ENCODE measurements around the gene STK10. TPM values are rescaled to one million over a fixed set of nuclear protein-coding genes. Genes with fewer than 3 reads are reported as not detected.

The STK10 gene
- total RNA-seq, 1 experiment from 2014 or later, result 22.9 TPM

- Histone ChIP-seq H3K27ac (ENCODE audit: low read depth, low read length) (no peak overlapping the region), H3K4me2 (ENCODE audit: low read length) (no peak overlapping the region), H3K79me2 (ENCODE audit: insufficient read depth, low read length) (peaks cover 36% of the 10 kb centered on the region), H3K9ac (ENCODE audit: low read length) (no peak overlapping the region), H3K9me2 (ENCODE audit: insufficient read depth) (no peaks in the 10 kb centered on the region), H3K4me1 (ENCODE audit: control insufficient read depth in 1 of 2, insufficient read depth in 2 of 2, low read length in 2 of 2) (peaks cover 9 to 26% of the 10 kb centered on the region in 2 experiments; a peak in 3 of 4 replicates), H3K27me3 (ENCODE audit: insufficient read depth, low read length) (no peaks in the 10 kb centered on the region), H3K36me3 (ENCODE audit: control insufficient read depth in 1 of 2, insufficient read depth in 2 of 2, low read length in 2 of 2) (no peaks in the 10 kb centered on the region), H4K20me1 (ENCODE audit: insufficient read depth) (peaks cover 12% of the 10 kb centered on the region; the same call in 1 of the 2 replicates), H3K9me3 (ENCODE audit: control insufficient read depth in 1 of 2, insufficient read depth in 1 of 2, low read depth in 1 of 2, low read length in 2 of 2) (no peaks in the 10 kb centered on the region), H2AFZ (ENCODE audit: low read depth, low read length, poor library complexity, severe bottlenecking) (no peak overlapping the region), H3K4me3 (replicated peaks in 1 of 2; ENCODE audit: low read depth in 1 of 2, low read length in 2 of 2) (no peak overlapping the region)
- RAD21 ChIA-PET (ENCODE audit: low non-redundant PET in 1 of 2, low total read pairs in 2 of 2, uncharacterized antibody in 2 of 2, unreplicated experiment in 2 of 2), result no interaction called here
- BruUV-seq (replicated peaks), result no TSS peak
- POLR2A ChIA-PET, result no interaction called here
- TF ChIP-seq CEBPB (IDR thresholded peaks at IDR 0.05; ENCODE audit: low read depth), result no peak
- no peak for TF ChIP-seq ATF3 (IDR thresholded peaks at IDR 0.05)
- TF ChIP-seq CTCF (IDR thresholded peaks at IDR 0.05 in 2 of 3, conservative IDR thresholded peaks at IDR 0.05 in 1 of 3; ENCODE audit: borderline replicate concordance in 1 of 3, insufficient read depth in 1 of 3, low read depth in 2 of 3, low read length in 2 of 3), result no peak
- no peak for TF ChIP-seq POLR2AphosphoS5 (IDR thresholded peaks at IDR 0.05; ENCODE audit: low read depth, low read length)
- no peak for TF ChIP-seq ZNF274 (IDR thresholded peaks at IDR 0.05; ENCODE audit: low read depth, low read length)
- no peak for TF ChIP-seq RAD21 (IDR thresholded peaks at IDR 0.05; ENCODE audit: low read depth)
- no peak for TF ChIP-seq SIN3A (IDR thresholded peaks at IDR 0.05; ENCODE audit: low read depth)
- TF ChIP-seq EZH2 (IDR thresholded peaks at IDR 0.05), result no peak
- TF ChIP-seq CBX3 (IDR thresholded peaks at IDR 0.05; ENCODE audit: low read depth), result no peak
- no peak for TF ChIP-seq JUND (IDR thresholded peaks at IDR 0.05)
- no peak for TF ChIP-seq ELF1 (IDR thresholded peaks at IDR 0.05; ENCODE audit: borderline replicate concordance, low read depth)
- no peak for TF ChIP-seq ZFX (IDR thresholded peaks at IDR 0.05)
- TF ChIP-seq ZBTB33 (IDR thresholded peaks at IDR 0.05; ENCODE audit: extremely low read depth, insufficient replicate concordance, low read length), result no peak
- no peak for TF ChIP-seq REST (IDR thresholded peaks at IDR 0.05; ENCODE audit: low read depth)
- intact Hi-C loops (cut with micrococcal nuclease), result loop anchor here (10.0 kb wide), 1 partner anchor 286 kb away; no protein-coding TSS in a partner anchor
- CTCF ChIA-PET, result no interaction called here
- ATAC-seq (no peak), DNase-seq (ENCODE audit: low read depth, low spot score) (no peak)
These were observed 179.3 kb downstream of the STK10 start for GRCh38 chr5:172008689-172009141.
